Measurements from ENCODE around the gene CMSS1.

The CMSS1 gene

GRCh38 chr3:99951701-99952100 is 134.0 kb downstream of the CMSS1 start:
- Histone ChIP-seq H3K4me3 (replicated peaks; ENCODE audit: insufficient read depth, low read length) (no peak overlapping the region), H3K27ac (replicated peaks) (no peak overlapping the region), H3K27me3 (ENCODE audit: insufficient read depth, poor library complexity, severe bottlenecking) (no peaks in the 10 kb centered on the region)
- no peak for DNase-seq (ENCODE audit: low read depth in 1 of 2, low spot score in 1 of 2)
- TF ChIP-seq CTCF (IDR thresholded peaks at IDR 0.05; ENCODE audit: insufficient read depth, low read length) (no peak), SPI1 (IDR thresholded peaks at IDR 0.05; ENCODE audit: borderline replicate concordance, low read depth) (no peak), GABPA (IDR thresholded peaks at IDR 0.05; ENCODE audit: low read depth) (no peak), REST (IDR thresholded peaks at IDR 0.05; ENCODE audit: insufficient replicate concordance, low read depth) (no peak), POLR2AphosphoS5 (IDR thresholded peaks at IDR 0.05; ENCODE audit: low read depth) (no peak)

GRCh38 chr3:99952306-99952705 is 134.6 kb downstream of the CMSS1 start:
- Histone ChIP-seq H3K27me3 (ENCODE audit: insufficient read depth, poor library complexity, severe bottlenecking) (no peaks in the 10 kb centered on the region), H3K27ac (replicated peaks) (no peak overlapping the region), H3K4me3 (replicated peaks; ENCODE audit: insufficient read depth, low read length) (no peak overlapping the region)
- no peak for DNase-seq (ENCODE audit: low read depth in 1 of 2, low spot score in 1 of 2)
- TF ChIP-seq REST (IDR thresholded peaks at IDR 0.05; ENCODE audit: insufficient replicate concordance, low read depth) (no peak), SPI1 (IDR thresholded peaks at IDR 0.05; ENCODE audit: borderline replicate concordance, low read depth) (no peak), POLR2AphosphoS5 (IDR thresholded peaks at IDR 0.05; ENCODE audit: low read depth) (no peak), GABPA (IDR thresholded peaks at IDR 0.05; ENCODE audit: low read depth) (no peak), CTCF (IDR thresholded peaks at IDR 0.05; ENCODE audit: insufficient read depth, low read length) (no peak)

GRCh38 chr3:99953596-99953995 is 135.9 kb downstream of the CMSS1 start:
- no peak for DNase-seq (ENCODE audit: low read depth in 1 of 2, low spot score in 1 of 2)
- TF ChIP-seq SPI1 (IDR thresholded peaks at IDR 0.05; ENCODE audit: borderline replicate concordance, low read depth), result no peak
- no peak for TF ChIP-seq POLR2AphosphoS5 (IDR thresholded peaks at IDR 0.05; ENCODE audit: low read depth)
- no peak for TF ChIP-seq REST (IDR thresholded peaks at IDR 0.05; ENCODE audit: insufficient replicate concordance, low read depth)
- no peak for TF ChIP-seq GABPA (IDR thresholded peaks at IDR 0.05; ENCODE audit: low read depth)
- no peak for TF ChIP-seq CTCF (IDR thresholded peaks at IDR 0.05; ENCODE audit: insufficient read depth, low read length)
- Histone ChIP-seq H3K4me3 (replicated peaks; ENCODE audit: insufficient read depth, low read length) (no peak overlapping the region), H3K27me3 (ENCODE audit: insufficient read depth, poor library complexity, severe bottlenecking) (no peaks in the 10 kb centered on the region), H3K27ac (replicated peaks) (no peak overlapping the region)
